Renal pelvis (tissue), 4 donors: ENCODE results near the gene ACD. TPM values are rescaled to one million over a fixed set of nuclear protein-coding genes. Genes with fewer than 3 reads are reported as not detected.

Experiments used
- DNase-seq: peaks from one replicate; pipeline ENCODE4 v3.0.0-alpha.2; 2013
- polyA plus RNA-seq, 3 donors: library from polyadenylated mRNA; unstranded; fragments of 120-200 nt; gene quantifications; one replicate each; pipeline ENCODE4 v1.2.1, GENCODE V29; 2013; ENCODE audit not compliant: insufficient read length in 3 of 3

The ACD gene
- polyA plus RNA-seq, 3 donors, result 23.7 to 31.6 (median 26.6) TPM

DNA sequence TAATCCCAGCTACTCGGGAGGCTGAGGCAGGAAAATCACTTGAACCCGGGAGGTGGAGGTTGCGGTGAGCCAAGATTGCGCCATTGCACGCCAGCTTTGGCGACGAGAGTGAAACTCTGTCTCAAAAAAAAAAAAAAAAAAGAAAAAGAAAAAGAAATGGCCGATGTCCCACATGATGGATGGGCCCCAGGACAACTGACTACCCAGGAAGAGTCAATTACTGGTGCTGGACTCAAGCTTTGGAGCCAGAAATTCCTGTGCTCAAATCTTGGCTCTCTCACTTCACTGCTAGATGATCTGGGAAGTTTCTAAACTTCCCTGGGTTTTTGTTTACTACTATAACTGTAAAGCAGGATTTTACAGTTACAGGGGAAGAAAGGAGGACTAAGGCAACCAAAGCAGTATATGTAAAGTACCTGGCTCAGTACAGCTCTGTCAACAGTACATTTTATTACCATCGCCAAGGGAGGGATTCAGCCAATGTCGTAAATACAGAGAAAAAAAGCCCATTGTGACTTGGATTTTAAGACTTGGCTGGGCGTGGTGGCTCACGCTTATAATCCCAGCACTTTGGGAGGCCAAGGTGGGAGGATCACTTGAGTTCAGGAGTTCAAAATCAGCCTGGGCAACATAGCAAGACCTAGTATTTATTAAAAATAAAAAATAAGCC, 18.4 kb upstream of the ACD start:
- no peak for DNase-seq

DNA sequence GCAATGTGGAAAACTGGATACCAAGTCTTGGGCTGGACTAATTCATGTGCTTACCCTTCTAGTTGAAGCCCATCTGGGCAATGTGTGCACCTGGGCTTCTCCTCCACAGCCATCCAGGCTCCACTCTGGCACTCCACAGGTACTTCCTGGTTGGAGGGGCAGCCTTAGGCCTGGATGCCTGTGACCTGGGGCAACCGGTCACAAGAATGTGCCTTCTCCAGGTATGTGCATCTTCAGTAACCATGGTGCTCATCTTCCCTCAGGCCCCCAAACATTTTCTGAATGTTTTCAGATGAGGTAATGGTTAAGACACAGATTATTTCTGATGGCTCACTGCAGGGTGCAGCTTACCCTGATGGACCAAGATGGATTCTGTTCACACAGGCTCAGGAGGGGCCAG, 17.7 kb upstream of the ACD start:
- no peak for DNase-seq

DNA sequence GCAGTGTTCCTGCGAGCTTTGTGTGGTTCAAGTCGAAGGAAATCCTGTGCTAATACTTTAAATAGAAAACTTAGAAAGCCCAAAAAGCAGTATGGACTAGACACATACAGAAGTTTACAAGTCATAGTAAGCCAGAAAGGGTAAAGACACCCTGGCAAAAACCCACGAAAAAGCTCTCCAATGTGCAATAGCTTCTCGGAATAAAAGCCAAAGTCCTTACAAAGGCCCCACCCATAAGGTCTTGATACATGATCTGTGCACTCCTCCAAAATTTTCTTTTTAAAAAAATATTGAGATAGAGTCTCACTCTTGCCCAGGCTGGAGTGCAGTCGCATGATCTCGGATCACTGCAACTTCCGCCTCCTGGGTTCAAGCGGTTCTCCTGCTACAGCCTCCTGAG, 16.9 kb upstream of the ACD start:
- DNase-seq, result no peak

DNA sequence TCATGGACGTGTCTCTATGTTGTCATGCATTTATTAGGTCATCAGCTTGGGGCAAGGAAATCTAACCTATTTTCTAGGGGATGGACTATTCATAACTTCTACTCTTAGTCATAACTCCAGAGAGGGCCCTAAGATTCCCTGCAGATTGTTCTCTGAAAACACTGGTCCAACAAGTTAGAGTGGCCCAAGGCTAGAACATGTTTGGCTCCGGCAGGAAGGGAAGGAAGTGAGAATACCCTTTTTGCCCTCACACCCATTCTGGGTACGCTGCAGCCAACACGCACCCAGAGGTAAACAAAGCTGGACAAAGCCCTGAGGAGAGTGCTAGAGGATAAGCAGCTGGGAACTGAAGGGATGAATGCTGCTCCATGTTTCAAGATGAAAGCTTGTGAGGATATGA, 16.5 kb upstream of the ACD start:
- no peak for DNase-seq

DNA sequence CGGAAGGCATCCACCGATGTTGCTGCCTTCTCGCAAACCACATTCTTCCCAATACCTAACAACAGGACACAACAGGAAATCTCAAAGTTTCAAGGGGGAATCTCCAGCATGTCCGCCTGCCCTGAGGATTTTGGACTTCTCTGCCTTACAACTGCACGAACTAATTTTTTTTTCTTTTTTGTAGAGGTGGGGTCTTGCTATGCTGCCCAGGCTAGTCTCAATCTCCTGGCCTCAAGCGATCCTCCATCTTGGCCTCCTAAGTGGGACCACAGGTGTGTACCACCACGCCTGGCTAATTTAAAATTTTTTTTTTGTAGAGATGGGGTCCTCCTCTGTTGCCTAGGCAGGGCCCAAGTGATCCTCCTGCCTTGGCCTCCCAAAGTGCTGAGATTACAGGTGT, 15.9 kb upstream of the ACD start:
- no peak for DNase-seq

DNA sequence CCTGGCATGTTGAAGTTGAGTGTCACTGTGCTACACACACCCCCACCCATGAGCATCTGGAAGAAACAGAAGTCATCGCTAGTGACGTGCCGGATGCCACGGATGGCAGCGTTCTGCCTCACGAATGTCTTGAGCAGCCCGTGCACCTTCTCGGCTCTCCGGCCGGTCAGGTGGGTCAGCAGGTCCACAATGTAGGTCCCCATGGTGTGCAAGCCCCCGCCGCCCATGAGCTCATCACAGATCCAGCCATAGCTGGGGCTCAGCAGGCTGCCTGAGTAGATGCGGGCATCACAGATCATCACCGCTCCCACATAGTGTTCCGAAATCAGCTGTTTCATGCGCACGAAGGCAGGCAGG, 15.5 kb upstream of the ACD start:
- DNase-seq, result no peak

DNA sequence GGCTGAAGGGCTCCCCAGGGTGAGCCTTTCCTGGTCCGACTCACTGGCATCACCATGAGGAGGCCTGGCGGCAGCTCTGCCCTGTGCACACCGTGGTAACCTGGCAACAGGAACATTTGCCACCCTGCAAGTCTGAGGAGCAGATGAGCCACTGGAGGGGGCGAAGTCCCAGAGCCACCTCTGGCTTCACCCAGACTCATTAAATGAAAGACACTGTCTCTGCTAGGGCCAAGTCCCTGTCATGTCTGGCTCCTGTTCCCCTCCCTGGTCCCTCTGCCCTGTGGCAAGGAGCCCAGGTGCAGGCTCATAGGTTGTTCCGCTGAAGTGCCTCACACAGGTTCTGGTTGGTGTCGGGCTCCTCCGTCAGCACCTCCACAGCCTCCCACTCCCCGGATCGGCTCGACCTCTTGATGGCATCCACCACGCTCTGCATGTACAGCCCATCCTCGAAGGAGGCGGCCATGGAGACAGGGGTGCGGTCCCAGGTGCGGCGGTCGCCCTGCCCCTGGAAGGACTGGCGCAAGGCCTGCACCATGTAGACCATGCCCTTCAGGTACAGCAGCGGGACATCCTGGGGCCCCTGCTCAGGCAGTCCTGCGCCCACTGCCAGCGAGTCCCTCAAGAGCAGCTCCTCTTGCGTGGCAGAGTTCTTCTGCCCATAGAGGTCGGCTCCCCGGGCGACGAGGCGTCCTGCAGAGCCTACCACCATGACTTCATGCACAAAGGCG, 15.0 kb upstream of the ACD start:
- DNase-seq, result no peak

DNA sequence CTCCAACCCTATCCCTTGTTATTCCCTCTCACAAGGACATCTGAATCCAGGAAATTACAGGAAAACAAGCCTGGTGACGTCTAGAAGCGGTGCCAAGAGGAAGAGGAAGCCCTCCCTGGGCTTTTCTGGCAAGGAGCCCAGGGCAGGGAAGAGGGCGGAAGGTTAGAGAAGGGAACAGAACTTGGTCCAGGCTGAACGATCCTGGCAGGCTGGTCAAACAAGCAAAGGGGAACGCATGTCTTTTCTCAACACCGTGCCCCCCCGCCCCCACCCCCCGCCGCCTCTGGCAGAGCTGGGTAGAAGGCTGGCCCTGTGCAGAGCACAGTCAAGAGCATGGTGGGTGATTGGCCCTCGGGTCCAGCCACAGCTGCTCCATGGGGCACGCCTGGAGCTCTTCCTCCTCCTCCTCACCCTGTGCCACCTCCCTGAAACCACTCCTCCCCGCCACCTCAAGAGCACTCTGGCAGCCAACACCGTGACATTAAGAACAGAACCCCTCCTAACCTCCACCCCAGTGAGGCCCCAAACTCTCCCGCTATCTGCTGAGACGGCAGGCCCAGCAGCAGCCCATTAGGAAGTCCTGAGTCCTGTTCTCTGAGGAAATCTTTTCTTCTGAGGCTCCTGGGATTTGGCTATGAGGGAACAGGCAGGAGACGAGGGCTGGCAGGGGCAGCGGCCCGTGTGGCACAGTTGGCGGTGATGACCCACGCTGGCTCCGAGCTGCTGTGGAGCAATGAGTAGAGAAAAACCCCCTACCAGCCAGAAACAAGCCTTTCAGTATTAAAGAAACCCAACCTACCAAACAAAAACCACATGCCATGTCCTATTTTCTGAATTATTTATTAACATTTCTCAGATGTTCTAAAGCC, 13.9 kb upstream of the ACD start:
- no peak for DNase-seq

DNA sequence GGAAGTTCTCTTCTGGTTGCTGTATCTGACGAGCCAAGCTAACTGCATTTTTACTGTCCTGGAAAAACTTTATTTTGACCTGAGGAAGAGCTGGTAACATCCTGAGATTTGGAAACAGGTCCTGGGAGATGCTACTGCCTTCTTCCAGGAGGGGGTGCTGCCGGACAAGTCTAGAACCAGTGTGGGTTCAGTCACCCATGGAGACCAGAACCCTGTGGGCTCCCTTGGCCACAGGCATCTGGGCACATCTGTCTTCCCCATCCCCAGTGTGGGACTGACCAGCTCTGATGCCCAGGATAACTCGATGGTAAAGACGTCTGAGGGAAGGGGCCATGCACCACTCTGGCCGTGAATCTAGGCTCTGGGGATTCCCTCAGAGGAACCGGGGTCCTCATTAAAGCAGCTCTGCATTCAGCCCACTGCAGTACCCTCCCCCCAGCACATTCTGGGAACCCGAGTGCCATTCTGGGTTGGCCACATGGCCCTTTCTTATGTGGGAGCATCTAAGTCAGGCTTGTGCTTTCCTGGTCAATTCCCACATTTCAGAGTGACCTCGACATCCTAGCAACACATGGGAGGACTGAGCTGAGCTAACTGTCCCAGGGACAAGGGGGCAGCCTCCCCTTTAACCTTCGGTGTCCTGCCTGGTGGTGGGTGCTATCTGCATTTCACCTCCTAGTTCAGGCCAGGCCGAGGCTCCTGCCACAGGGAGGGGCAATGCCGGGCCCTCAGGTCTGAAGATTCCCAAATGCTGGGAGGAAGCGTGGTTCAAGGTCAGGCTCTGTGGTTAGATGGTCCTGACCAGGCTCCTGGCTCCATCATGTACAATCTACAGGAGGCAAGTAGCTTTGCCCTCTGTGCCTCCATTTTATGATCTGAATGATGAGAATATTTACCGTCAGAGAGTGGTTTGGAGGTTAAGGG, 12.9 kb upstream of the ACD start:
- no peak for DNase-seq

DNA sequence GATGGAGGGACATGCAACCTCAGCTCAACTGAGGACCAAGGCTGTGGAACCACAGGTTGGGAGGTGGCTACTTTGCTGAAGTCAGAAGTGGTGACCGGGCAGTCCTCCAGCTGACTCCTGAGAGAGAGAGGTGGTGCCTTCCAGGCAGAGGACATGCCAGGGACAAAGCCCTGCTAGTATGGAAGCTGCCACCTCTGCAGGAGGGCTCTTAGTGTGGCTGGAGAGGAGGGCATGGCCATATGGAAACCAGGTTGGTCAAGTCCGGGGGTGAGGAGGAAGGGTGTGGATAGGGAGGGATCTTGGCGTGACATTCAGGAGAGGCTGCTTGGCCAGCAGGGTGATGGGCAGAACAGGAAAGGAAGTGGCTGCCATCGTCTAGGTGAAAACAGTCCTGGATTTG, 12.2 kb upstream of the ACD start:
- no peak for DNase-seq

DNA sequence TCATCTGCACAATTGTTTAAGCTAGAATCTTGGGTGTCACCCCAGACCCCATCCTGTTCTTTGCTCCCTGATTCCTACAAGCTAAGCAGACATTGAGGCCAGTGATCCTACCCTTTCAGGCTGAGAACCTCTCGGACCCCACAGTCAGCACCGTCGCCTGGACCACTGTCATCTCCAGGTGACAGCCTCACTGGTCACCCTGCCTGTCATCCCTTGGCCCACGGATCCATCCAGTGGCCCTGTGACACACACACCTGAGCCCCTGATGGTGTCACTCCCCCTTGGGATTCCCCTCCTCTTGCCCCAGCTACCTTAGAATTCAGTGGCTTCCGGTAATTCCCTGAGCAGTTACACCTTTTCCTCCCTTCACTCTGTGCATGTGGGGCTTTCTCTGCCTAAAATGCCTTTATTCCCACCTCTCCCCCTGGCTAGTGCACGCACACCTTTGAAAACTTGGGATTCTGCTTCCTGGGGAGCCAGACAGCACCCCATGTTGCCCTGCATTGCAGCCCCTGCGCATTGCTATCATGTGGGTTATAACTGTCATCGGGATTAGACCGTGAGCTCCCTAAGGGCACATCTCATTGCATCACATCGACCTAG, 9.5 kb upstream of the ACD start:
- no peak for DNase-seq

DNA sequence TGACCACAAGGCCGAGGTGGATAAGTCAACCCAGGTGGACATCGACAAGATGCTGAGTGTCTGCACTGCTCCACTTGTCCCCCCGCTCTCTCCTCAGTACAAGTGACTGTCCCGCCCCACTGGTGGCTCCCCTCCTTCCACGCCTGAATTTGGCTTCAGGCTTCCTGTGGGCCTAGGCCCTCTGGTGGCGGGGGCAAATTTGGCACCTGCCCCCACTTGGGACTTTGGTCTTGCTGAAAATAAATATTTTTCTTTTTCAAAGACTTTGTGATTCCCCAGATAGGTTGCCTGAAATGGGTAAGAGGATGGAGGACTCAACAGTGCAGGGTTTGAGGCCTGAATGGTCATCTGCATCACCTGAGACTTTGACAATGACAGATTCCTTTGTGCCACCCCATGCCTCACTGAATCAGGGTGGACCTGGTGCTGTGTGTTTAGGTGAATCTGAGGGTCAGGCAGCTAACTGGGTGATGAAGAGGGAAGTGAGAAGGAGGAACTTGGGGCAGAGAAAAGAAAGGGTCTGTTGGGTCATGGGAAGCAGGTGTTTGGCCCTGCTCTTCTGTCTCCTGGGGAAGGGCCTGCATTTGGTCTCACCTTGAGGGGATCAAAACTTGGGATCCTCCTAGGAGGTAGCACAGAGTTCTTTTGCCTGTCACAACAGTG, 8.6 kb upstream of the ACD start:
- no peak for DNase-seq

DNA sequence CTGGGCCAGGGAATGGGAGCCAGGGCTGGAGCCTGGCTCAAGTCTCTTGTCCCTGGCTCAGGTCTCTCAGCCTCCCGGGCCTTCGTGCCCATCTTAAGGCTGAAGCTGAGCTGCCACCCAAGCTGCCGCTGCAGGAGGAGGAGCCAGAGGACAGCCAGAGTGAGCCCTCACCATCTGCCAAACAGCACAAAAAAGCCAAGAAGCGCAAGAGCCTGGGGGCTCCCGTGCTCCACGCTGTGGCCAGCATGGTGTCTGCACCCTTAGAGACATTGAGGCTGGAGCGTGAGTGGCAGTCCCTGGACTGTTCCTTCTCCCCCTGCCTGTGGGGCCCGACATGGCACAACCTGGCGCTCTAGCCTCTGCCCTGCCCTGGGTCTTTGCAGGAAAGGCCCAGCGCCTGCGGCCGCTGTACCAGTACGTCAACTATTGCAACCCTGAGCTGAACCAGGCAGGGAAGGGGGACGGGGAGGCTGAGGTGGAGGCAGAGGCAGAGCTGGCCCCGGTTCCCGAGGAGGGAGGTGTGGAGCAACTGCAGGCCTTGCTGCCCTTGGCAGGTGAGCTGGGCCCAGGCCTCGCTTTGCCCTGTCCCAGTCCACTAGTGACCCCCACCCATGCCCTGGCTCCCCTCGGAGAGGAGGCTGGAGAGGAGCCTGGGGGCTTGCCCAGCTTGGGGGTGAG, 7.9 kb upstream of the ACD start:
- DNase-seq, result peak; percentile 90

DNA sequence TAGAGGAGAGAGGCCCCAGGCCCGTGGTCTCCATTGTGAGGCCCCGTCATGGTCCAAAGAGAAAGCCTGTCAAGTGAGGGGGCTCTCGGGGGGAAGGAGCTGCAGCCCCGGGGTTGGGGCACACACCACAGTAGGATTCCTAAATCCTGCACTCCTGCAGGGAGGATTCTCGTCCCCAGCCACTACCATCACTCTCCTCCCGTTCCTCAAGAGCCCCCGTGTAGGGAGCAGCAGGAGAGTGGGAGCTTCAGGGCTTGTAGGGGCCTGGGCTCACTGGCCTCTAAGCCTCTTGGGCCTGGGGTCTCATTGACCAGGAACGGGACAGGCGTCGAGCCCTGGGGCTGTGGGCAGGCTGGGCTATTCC, 7.4 kb upstream of the ACD start:
- DNase-seq, result no peak

DNA sequence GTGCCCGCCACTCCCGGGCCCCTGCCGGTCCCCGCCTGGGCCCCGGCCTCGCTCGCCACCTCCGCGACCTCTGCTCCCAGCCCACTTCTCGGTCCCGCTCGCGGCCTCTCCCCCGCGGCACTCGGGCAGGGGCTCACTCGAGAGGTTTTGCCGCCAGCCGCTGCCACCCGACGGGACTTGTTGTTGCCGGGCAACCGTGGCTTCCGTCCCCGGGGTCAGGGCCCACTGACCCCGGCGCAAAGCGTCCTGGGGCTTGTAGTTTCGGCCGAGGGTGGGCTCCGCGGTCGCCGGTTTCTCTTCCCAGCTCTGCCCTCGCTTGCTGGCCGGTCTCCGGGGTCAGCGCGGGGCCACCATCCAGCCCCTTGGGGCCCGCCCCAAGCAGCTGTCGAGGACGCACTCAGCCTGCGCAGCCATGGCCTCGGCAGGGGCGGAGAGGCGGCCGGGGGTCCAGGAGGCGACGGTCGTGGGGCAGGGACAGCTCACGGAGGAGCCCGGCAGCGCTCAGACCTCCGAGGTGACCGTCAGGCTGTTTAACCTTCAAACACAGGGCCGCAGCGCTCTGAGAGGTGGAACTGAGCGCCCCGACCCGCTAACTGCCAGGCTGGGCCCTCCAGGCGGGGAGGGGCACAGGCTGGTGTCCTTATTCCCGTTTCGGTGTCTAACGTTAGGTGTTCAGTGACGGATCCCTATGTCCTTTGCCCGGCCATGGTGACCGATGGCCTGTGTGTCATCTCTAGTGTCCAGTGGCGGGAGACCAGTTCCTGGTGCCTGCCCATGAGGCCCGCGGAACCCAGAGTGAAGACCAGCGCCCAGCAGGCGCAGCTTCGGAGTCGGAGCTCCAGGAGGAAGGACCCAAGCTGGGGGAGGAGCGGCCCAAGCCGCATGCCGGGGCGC, 6.7 kb upstream of the ACD start, which contains the start of the genes C16orf86 and ENKD1:
Gene C16orf86 (plus strand): TSS at position 256 of the 894 bp plus-strand sequence. CDS start 157 bp downstream, at position 413.
Gene ENKD1 (minus strand): TSS at position 192 of the 894 bp plus-strand sequence. CDS start 308 bp downstream, outside the sequence.
- DNase-seq, result peak; percentile 84

DNA sequence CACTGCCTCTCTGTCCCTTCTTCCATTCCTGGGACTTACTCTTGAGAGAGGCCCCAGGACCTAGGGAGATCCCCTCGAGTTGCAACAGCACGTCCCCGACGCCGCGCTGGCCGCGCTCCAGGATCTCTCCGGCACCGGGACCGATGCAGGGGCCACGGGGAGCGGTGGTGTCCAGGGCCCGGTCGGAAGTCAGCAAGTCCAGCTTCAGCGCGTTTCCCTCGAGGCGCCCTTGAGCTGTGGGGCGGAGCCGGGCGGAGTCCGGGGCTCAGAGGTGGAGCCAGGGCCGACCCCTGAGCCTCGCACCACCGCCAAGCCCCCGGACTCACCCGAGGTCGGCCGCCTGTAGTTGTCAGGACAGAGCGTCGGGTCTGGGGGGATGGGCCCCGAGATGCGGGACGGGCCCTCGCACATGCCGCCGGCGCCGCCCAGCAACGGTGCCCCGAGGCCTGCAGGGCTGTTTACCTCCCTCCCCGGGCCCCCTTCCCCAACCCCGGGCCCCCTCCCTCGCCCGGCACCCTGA, 6.0 kb upstream of the ACD start:
- DNase-seq, result no peak

DNA sequence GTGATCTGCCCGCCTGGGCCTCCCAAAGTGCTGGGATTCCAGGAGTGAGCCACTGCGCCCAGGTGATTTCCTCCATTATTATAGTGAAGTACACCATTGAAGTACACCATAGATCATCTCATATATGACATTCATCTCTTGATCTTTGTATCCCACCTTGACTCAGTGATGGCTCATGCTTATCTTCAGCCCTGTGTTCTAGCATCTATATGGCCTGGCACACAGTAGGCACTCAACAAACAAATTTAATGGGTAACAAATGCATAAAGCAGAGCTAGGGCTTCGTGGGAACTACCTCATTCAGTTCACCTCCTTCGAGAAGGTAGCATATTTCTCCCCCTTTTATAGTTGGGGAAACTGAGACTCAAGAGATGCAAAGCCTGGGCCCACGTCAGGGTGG, 5.5 kb upstream of the ACD start:
- no peak for DNase-seq

DNA sequence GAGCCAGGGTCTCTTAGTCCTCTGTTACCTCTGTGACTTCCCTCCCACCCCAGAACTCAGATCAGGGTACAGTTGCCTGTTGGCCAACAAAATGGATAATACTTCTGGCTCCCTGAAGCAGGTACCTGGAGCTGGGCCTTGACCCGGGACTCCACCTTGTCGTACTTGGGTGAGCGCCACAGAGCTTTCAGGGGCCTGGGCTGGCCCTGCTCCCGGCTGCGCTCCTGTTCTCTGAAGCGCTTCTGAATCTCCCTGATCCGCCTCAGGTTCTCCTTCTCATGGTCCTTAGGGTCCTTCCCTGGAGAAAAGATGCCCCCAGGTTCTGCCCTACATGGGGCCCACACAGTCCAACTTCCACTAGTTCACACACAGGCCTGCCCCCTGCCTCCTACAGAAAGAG, 4.8 kb upstream of the ACD start:
- DNase-seq, result no peak

DNA sequence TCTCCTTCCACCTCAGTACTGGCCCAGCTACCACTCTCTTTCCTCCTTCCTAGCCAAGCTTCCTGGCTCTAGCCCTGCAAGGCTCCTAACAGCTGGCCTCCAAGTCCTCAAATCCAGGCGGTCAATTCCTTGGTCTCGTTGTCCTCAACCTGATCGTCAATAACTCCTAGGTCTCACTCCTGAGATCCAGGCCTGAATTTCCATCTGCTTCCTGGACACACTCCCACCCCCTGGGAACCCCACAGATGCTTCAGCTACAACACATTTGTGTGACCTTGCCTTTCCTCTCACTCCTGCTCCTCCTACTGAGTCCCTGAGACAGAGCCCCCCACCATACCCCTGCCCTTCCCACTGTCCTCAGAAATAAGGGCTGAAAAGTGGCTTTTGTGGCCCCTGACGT, 4.2 kb upstream of the ACD start:
- no peak for DNase-seq
